Glutamatergic neuron (in vitro differentiated cells): Measurements from ENCODE around the gene GSG1L. TPM values are rescaled to one million over a fixed set of nuclear protein-coding genes. Genes with fewer than 3 reads are reported as not detected.

Experiments
- DNase-seq: peaks from one replicate; pipeline ENCODE4 v3.0.0; 2022
- H3K27ac Mint-ChIP-seq: one replicate; pipeline ENCODE4 v1.8.0; 2020; ENCODE audit warnings: mild to moderate bottlenecking, mixed read lengths, inconsistent platforms; ENCODE audit not compliant: unreplicated experiment
- H3K27me3 Mint-ChIP-seq: one replicate; pipeline ENCODE4 v1.8.0; 2020; ENCODE audit warnings: mild to moderate bottlenecking, moderate library complexity, mixed read lengths, inconsistent platforms; ENCODE audit not compliant: unreplicated experiment
- H3K36me3 Mint-ChIP-seq: one replicate; pipeline ENCODE4 v1.8.0; 2020; ENCODE audit warnings: mild to moderate bottlenecking, mixed read lengths, inconsistent platforms; ENCODE audit not compliant: unreplicated experiment
- H3K4me1 Mint-ChIP-seq: one replicate; pipeline ENCODE4 v1.8.0; 2020; ENCODE audit warnings: mild to moderate bottlenecking, low read depth, mixed read lengths, inconsistent platforms; ENCODE audit not compliant: unreplicated experiment
- H3K4me3 Mint-ChIP-seq: one replicate; pipeline ENCODE4 v1.8.0; 2020; ENCODE audit warnings: mild to moderate bottlenecking, mixed read lengths, inconsistent platforms; ENCODE audit not compliant: unreplicated experiment
- H3K9me3 Mint-ChIP-seq: one replicate; pipeline ENCODE4 v1.8.0; 2020; ENCODE audit warnings: mild to moderate bottlenecking, moderate library complexity, mixed read lengths, inconsistent platforms; ENCODE audit not compliant: unreplicated experiment
- CTCF ChIP-seq: fragments of 200-600 bp; sonication (generic); IDR thresholded peaks from one replicate; pipeline ENCODE4 v1.5.0; 2021; ENCODE audit not compliant: partially characterized antibody, unreplicated experiment
- total RNA-seq: library from RNA; stranded (reverse); fragmentation: NEBNext Ultra II Directional; extraction: Animal tissue kit (Norgen Biotek cat#: 25700); gene quantifications from one replicate; pipeline ENCODE4 v1.2.1, GENCODE V29; 2021; ENCODE audit not compliant: unreplicated experiment

The GSG1L gene
- total RNA-seq, 1 donor from 2014 or later: 0.91 TPM

- Mint-ChIP-seq H3K36me3 (peaks cover 12% of the 10 kb centered on the region), H3K27ac (no peak overlapping the region), H3K27me3 (peaks cover 8% of the 10 kb centered on the region), H3K9me3 (peaks cover 4% of the 10 kb centered on the region), H3K4me1 (no peaks in the 10 kb centered on the region), H3K4me3 (no peak overlapping the region)
- DNase-seq: no peak
- TF ChIP-seq CTCF: no peak
Measured at GRCh38 chr16:27868180-27868579, 195.3 kb downstream of the GSG1L start.

DNA sequence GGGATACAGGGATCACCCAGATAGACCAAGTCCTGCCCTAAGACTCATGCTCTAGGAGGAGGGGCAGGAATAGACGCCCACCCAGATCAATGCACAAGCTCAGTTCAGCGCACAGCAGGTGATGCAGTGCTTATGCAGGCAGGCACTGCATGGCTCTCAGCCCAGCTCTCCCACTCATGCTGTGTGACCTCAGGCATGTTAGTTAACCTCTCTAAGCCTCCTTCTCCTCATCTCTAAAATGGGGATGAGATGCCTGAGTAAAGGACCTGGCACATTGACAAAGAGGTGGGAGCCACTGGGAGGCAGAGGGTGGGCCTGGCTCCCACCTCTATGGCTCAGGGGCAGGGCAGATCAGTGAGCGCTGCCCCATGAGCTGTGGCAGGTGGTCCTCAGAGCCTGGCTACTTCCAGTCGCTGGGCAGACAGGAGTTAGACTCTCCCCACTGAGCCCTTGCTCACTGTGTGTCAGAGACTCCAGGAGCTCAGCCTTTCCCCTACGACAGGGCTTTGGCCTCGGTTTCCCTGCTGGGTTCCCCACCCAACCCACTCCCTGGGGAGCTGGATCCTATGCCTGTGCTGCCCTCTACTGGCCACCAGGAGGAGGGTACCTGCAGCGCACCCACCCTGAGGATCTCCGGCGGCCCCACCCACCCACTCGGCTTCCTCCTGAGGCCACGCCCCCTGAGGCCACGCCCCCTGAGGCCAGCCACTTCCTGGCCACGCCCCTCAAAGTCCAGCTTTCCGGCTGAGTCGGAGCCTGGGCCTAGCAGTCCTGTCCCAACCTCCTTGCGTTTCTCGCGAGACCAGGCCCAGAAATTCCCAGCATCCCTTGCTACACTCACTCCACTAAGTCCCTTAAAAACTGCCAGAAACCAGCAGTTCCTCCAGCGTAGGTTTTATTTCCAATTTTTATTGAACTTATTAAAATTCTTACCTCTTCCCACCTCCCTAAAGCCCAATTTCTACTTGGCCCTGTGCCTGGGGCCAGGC is 196.1 kb downstream of the GSG1L start:
- no peak overlapping the region for H3K27ac Mint-ChIP-seq
- DNase-seq: peak; percentile 67
- peaks cover 4% of the 10 kb centered on the region for H3K9me3 Mint-ChIP-seq
- TF ChIP-seq CTCF: peak; percentile 62
- peaks cover 8% of the 10 kb centered on the region for H3K27me3 Mint-ChIP-seq
- H3K4me1 Mint-ChIP-seq: no peaks in the 10 kb centered on the region
- peaks cover 19% of the 10 kb centered on the region for H3K36me3 Mint-ChIP-seq
- H3K4me3 Mint-ChIP-seq: no peak overlapping the region

- Mint-ChIP-seq H3K4me1 (no peaks in the 10 kb centered on the region), H3K27me3 (peaks cover 8% of the 10 kb centered on the region), H3K9me3 (peaks cover 10% of the 10 kb centered on the region), H3K27ac (no peak overlapping the region), H3K36me3 (peaks cover 19% of the 10 kb centered on the region), H3K4me3 (no peak overlapping the region)
- TF ChIP-seq CTCF: no peak
- DNase-seq: no peak
Measured at GRCh38 chr16:27863377-27863776, 200.1 kb downstream of the GSG1L start.

DNA sequence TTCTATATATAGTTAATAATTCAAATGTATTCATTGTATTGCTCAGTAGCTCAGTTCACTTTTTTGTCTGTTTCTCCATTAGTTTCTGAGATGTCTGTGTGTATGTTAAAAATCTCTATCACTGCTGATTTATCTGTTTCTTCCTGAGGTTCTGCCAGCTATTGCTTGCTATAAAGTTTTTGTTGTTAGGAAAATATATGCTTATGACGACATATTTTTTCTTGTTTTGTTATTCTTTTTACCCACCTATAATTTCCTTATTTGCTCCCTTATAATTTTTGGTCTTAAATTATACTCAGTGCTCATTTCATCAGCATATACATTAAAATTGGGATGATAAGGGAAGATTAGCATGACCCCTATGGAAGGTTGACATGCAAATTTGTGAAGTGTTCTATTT is 200.6 kb downstream of the GSG1L start:
- Mint-ChIP-seq H3K36me3 (peaks cover 19% of the 10 kb centered on the region), H3K27me3 (peaks cover 9% of the 10 kb centered on the region), H3K27ac (no peak overlapping the region), H3K9me3 (peaks cover 11% of the 10 kb centered on the region), H3K4me3 (no peak overlapping the region), H3K4me1 (no peaks in the 10 kb centered on the region)
- no peak for TF ChIP-seq CTCF
- no peak for DNase-seq

GRCh38 chr16:27860091-27860490 is 203.4 kb downstream of the GSG1L start:
- Mint-ChIP-seq H3K27me3 (peaks cover 9% of the 10 kb centered on the region), H3K36me3 (peaks cover 19% of the 10 kb centered on the region), H3K4me3 (no peak overlapping the region), H3K4me1 (no peaks in the 10 kb centered on the region), H3K9me3 (peaks cover 10% of the 10 kb centered on the region), H3K27ac (peak overlapping the region; percentile 75)
- DNase-seq: peak; percentile 28
- TF ChIP-seq CTCF: no peak
